ENCODE data around the gene THADA.
A peak's percentile ranks its signal among the peaks of the same experiment; 100 is the strongest.

THADA gene

GRCh38 chr2:43221124-43221762 lies 374.6 kb downstream of the THADA start:
- peak; percentile 51 for DNase-seq (ENCODE audit: low spot score)

DNA sequence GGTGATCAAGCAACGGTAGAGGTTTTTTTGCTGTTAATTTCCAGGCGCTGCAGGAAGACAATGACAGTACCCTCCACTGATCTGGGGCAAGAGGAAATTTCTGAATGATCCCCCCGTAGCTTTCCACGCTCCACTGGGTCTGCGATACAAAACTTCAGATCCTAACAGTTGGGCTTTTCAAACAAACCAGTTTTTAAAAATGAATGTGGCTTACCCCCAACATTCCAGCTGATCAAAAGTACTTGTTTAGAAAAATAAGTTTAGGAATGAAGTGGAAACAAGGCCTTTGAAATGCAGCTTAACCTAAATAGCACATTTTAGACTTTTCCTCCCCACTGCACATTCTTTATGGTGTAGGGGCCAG lies 375.1 kb downstream of the THADA start:
- no peak for DNase-seq (ENCODE audit: low spot score)

- DNase-seq (ENCODE audit: low spot score): peak; percentile 51
These were observed 375.5 kb downstream of the THADA start for GRCh38 chr2:43220229-43220751.

DNA sequence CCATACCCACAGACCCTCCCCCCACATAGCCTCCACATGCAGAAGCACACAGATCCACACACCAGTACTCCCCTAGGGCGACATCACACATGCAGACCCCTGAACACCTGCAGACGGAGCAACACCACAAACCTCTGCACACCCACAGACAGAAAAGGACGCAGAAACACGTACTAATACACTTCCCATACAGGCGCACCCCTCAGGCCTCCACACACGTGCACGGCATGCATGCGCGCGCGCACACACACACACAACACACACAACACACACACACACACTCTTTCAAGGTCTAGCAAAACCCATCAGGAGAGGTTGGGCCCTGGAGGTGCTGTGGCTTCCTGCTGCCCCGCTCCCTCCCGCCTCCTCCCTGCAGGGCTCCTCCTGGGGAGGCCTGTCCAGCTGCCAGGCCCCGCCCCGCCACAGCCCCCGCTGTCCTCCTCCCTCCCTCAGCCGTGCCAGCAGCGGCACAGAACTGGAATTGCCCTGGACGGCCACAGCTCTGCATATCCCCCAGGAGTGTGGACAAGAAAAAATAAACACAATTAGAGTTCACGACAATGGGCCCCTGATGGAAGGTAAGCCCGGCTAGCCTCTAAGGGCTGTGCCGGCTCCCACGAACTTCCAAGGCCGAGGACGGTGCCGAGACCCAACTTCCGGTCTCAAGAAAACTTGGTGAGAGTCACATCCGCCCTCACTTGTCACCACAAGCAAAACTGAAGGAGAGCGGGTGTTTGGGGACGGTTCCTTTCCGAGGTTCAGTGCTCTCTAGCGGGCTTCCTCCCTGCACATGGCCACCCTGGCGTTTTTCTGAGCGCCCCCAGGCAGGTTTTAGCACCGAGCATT lies 376.2 kb downstream of the THADA start:
- peak; percentile 82 for DNase-seq (ENCODE audit: low spot score)

GRCh38 chr2:43218702-43219382 lies 377.0 kb downstream of the THADA start:
- DNase-seq (ENCODE audit: low spot score): peak; percentile 91

- DNase-seq (ENCODE audit: low spot score): no peak
These were observed 377.6 kb downstream of the THADA start for GRCh38 chr2:43218155-43218701.

DNA sequence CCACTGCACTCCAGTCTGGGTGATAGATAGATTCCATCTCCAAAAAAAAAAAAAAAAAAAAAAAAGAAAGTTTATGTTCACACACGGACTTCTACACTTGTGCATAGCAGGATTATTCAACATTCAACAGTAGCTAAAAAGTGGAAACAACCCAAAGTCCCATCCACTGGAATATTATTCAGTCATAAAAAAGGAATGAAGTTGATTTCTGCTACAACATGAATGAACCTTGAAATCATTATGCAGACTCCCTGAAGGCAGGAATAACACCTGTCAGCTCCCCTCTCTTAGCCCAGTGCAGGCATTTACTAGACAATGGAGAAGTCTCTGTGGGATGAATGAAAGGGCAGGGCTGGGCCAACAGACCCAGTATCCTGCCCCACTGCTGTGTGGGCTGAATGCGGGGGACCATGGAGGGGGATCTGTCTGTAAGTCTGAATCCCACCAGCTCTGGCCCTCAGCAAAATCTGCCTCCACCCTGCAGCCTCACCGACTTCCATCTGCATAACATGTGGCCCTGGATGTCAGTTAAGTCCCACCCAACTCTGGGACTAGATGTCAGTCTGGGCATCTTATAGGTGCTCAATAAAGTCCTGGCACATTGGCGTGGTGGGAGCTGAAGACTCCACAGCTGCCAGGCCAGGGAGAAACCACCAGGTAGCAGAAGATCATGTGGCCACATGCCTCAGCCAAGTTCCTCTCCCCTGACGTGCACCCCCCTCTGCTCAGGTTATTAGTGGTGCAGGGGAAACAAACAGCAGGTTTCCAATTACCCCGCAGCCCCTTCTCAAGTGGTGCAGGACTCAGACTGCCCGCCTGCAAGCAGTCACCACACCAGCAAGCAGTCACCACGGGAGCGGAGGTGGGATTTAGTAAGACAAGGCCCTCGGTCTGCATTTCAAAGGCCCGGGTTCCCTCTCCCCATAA lies 378.3 kb downstream of the THADA start:
- DNase-seq (ENCODE audit: low spot score): no peak

- DNase-seq (ENCODE audit: low spot score): no peak
These were observed 379.2 kb downstream of the THADA start for GRCh38 chr2:43216629-43217028.

DNA sequence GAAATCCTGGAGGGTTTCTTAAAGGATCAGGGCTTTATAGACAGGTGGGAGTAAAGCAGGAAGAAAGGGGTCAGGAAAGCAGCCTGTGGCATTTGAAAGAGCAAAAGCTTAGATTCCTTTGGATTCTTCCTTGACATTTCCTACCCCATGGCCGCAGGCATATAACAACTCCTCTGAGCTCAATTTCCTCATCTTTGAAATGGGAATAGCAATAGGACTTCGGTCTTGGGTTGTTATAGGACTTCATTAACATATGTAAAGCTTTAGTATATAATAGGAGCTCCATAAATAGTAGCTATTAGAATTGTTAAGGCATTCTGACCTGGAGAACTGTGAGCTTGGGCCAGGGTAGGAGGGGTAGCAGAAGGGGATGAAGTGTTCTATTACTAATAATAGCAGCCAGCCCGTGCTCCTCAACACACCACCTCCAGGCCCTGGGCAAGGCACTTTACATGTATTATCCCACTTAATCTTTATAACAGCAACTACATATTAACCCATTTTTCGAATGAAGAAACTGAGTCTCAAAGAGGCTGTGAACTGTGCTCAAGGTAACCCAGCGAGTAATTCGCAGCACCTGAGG lies 380.1 kb downstream of the THADA start:
- no peak for DNase-seq (ENCODE audit: low spot score)

DNA sequence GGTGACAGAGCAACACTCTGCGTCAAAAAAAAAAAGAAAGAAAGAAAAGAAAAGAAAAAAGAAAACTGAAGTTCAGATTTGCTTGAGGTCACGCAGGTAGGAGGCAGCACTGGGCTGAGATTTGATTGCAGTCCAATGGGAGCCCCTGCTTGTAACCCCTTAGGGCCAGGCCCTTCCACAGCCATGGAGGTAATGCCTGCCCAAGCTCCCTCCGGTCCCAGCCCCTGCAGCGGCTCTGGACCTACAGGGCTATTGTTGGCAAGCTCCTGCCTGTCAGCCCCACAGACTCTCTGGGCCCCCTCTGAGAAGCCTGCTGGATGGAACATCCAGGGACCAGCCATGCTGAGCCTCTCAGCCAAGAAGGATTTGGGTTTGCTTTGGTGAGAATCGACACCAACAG lies 381.6 kb downstream of the THADA start:
- no peak for DNase-seq (ENCODE audit: low spot score)

DNA sequence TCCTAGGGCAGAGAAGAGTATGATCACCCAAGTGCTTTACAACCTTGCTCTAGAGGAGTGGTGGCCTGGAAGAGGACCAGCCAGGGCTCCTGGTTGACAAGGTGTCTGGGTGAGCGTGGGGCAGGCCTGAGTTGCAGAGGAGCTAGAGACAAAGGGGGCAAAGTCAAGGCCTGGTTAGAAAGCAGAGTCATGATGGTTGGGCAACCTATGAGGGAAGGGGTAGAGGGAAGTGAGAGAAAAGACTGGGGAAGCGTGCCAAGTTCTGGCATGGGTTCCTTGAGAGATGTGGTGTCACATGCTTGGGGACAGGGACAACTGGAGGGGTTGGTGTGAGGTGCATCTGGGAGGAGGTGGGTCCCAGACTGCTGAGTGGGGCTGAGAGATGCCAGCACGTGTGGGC lies 382.9 kb downstream of the THADA start:
- DNase-seq (ENCODE audit: low spot score): no peak

DNA sequence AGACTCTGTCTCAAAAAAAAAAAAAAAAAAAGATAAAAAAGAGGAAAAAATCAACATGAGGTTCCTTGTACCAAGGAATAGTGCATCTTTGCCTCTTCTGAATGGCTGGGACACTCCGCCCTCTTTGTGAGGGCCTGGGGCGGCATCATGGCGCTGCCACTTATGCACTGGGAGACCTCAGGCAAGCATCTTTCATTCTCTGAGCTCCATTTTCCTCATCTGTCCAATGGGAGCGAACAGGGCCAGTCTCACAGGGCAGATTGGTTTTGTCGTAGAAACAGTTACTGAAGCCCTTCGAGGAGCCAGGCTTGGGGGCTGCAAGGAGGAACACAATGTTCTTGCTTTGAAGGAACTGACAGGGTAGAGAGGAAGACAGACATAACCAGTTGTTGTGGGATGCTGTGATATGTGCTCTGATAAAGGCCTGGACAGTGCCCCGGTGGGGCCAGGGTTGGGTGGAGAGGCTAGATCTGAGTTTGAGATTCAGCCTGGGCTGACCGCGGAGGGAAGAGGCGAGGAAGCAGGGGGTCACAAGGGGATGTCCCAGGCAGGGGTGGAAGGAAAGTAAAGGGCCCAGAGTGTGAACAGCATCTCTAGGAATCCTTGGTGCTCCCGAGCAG lies 383.5 kb downstream of the THADA start:
- DNase-seq (ENCODE audit: low spot score): no peak

- no peak for DNase-seq (ENCODE audit: low spot score)
These were observed 385.2 kb downstream of the THADA start for GRCh38 chr2:43210467-43211303.

DNA sequence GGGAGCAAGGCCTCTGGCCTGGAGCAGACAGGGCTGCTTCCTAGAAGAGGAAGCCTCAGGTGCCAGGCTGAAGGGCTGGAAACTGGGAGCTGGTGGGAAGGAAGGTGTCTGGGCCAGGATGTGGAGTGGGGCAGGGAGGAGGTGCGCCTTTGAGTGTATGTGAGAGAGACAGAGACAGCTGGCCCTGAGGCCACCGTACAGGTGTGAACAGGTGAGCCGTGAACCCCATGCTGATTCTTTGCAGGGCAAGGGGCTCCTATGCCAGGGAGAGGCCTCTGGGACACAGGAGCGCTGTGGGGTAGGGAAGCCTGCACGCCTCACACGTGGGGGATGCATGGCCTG lies 385.7 kb downstream of the THADA start:
- DNase-seq (ENCODE audit: low spot score): no peak

- no peak for DNase-seq (ENCODE audit: low spot score)
These were observed 386.6 kb downstream of the THADA start for GRCh38 chr2:43209204-43209717.

- no peak for DNase-seq (ENCODE audit: low spot score)
These were observed 388.1 kb downstream of the THADA start for GRCh38 chr2:43207553-43208300.

- no peak for DNase-seq (ENCODE audit: low spot score)
These were observed 389.2 kb downstream of the THADA start for GRCh38 chr2:43206602-43207001.

DNA sequence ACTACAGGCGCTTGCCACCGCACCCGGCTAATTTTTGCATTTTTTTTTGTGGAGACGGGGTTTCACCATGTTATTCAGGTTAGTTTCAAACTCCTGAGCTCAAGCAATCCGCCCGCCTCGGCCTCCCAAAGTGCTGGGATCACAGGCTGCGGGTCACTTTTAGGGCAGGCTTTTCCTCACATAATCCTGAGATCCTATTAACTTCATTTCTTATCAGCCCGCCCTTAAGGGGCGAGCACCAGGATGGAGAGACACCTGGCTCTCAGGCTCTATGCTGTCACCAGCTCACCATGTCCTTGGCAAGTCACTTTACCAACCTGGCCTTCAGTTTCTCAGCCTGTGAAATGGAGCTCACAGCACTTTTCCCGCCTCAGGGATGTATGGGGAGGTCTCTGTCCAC lies 392.5 kb downstream of the THADA start:
- no peak for DNase-seq (ENCODE audit: low spot score)

DNA sequence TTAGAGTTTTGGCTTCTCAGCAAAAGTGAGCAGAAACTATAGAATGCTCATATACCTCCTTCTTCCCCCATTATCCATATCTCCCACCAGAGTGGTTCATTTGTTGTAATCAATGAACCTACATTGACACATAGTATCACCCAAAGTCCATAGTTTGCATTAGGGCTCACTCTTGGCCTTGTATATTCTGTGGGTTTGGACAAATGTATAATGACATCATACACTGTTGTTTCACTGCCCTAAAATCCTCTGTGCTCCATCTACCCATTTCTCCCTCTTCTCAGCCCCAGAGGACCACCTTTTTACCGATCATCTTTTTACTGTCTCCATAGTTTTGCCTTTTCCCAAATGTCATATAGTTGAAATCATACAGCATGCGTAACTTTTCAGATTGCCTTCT lies 393.5 kb downstream of the THADA start:
- no peak for DNase-seq (ENCODE audit: low spot score)
